Urinary bladder (tissue), 4 donors: ENCODE data around the gene PGLYRP2. TPM values are rescaled to one million over a fixed set of nuclear protein-coding genes. Genes with fewer than 3 reads are reported as not detected.

Experiments used
- DNase-seq: peaks from one replicate; pipeline ENCODE4 v3.0.0-alpha.2; 2015; ENCODE audit errors: extremely low spot score
- H3K27ac ChIP-seq: one replicate; pipeline ENCODE4 v1.5.1; 2013; ENCODE audit warnings: low read depth, mild to moderate bottlenecking, moderate library complexity
- H3K36me3 ChIP-seq: one replicate; pipeline ENCODE4 v1.6.1; 2013; ENCODE audit warnings: mild to moderate bottlenecking, moderate library complexity; ENCODE audit not compliant: insufficient read depth
- H3K4me1 ChIP-seq: one replicate; pipeline ENCODE4 v1.6.1; 2013; ENCODE audit warnings: mild to moderate bottlenecking, moderate library complexity; ENCODE audit not compliant: insufficient read depth
- H3K4me3 ChIP-seq: one replicate; pipeline ENCODE4 v1.5.1; 2013; ENCODE audit warnings: low read depth, low read length
- WGBS: extraction: QIAGEN DNeasy Blood & Tissue Kit; methylation state at CpG from one replicate; pipeline ENCODE4 v1.1.7; 2013; 5-methylcytosine and 5-hydroxymethylcytosine counted together
- polyA plus RNA-seq: library from polyadenylated mRNA; stranded (reverse); fragments of 200-250 nt; gene quantifications from one replicate; pipeline ENCODE4 v1.2.3, GENCODE V29; 2013
- total RNA-seq: library from RNA; depleted of rRNA; stranded (reverse); fragments of >200 nt; gene quantifications from one replicate; pipeline ENCODE4 v1.2.3, GENCODE V29; 2014
- donor health status: healthy with polysubstance abuse.
- donor health status: healthy.

The PGLYRP2 gene
- total and polyA plus RNA-seq, 2 donors: 0.08 TPM; not detected in 1

- WGBS: 87% methylated on average over 15 of the region's 15 CpGs
- no peak overlapping the region for H3K27ac ChIP-seq
- H3K4me1 ChIP-seq: no peaks in the 10 kb centered on the region
- no peak for DNase-seq
- no peak overlapping the region for H3K4me3 ChIP-seq
- H3K36me3 ChIP-seq: no peaks in the 10 kb centered on the region
Measured at GRCh38 chr19:15444505-15445226, 34.6 kb downstream of the PGLYRP2 start.

- WGBS: 82% methylated on average over 10 of the region's 10 CpGs
- H3K4me1 ChIP-seq: no peaks in the 10 kb centered on the region
Measured at GRCh38 chr19:15443838-15444237, 35.5 kb downstream of the PGLYRP2 start.

GRCh38 chr19:15443325-15443724 is 36.0 kb downstream of the PGLYRP2 start:
- Histone ChIP-seq H3K4me1 (no peaks in the 10 kb centered on the region), H3K36me3 (no peaks in the 10 kb centered on the region), H3K4me3 (no peak overlapping the region), H3K27ac (no peak overlapping the region)
- no peak for DNase-seq
- WGBS: 90% methylated on average over 3 of the region's 3 CpGs

More at GRCh38 chr19:15443838-15444237, 35.5 kb downstream of the PGLYRP2 start:
- no peak overlapping the region for H3K4me3 ChIP-seq
- H3K36me3 ChIP-seq: no peaks in the 10 kb centered on the region
- H3K27ac ChIP-seq: no peak overlapping the region
- no peak for DNase-seq

- no peak overlapping the region for H3K27ac ChIP-seq
- H3K36me3 ChIP-seq: no peaks in the 10 kb centered on the region
- H3K4me1 ChIP-seq: no peaks in the 10 kb centered on the region
- no peak for DNase-seq
- WGBS: 84% methylated on average over 13 of the region's 13 CpGs
- H3K4me3 ChIP-seq: no peak overlapping the region
Measured at GRCh38 chr19:15442142-15442920, 37.0 kb downstream of the PGLYRP2 start.

- no peaks in the 10 kb centered on the region for H3K4me1 ChIP-seq
- no peak overlapping the region for H3K27ac ChIP-seq
- no peak for DNase-seq
- 91% methylated on average over 3 of the region's 3 CpGs for WGBS
- no peaks in the 10 kb centered on the region for H3K36me3 ChIP-seq
- no peak overlapping the region for H3K4me3 ChIP-seq
Measured at GRCh38 chr19:15441317-15441716, 38.0 kb downstream of the PGLYRP2 start.

GRCh38 chr19:15439821-15440641 is 39.3 kb downstream of the PGLYRP2 start:
- 93% methylated on average over 38 of the region's 38 CpGs for WGBS
- Histone ChIP-seq H3K4me3 (no peak overlapping the region), H3K36me3 (no peaks in the 10 kb centered on the region), H3K27ac (no peak overlapping the region), H3K4me1 (no peaks in the 10 kb centered on the region)
- DNase-seq: no peak

GRCh38 chr19:15439078-15439799 is 40.1 kb downstream of the PGLYRP2 start:
- no peak for DNase-seq
- H3K27ac ChIP-seq: no peak overlapping the region
- no peaks in the 10 kb centered on the region for H3K4me1 ChIP-seq
- H3K4me3 ChIP-seq: no peak overlapping the region
- WGBS: 85% methylated on average over 25 of the region's 25 CpGs
- no peaks in the 10 kb centered on the region for H3K36me3 ChIP-seq

GRCh38 chr19:15438577-15438976 is 40.7 kb downstream of the PGLYRP2 start:
- H3K27ac ChIP-seq: no peak overlapping the region
- no peak for DNase-seq

GRCh38 chr19:15438124-15438496 is 41.2 kb downstream of the PGLYRP2 start:
- WGBS: 94% methylated on average over 2 of the region's 2 CpGs
- DNase-seq: no peak
- Histone ChIP-seq H3K36me3 (no peaks in the 10 kb centered on the region), H3K27ac (no peak overlapping the region), H3K4me3 (no peak overlapping the region), H3K4me1 (no peaks in the 10 kb centered on the region)

More at GRCh38 chr19:15438577-15438976, 40.7 kb downstream of the PGLYRP2 start:
- no peak overlapping the region for H3K4me3 ChIP-seq
- 95% methylated on average over 27 of the region's 27 CpGs for WGBS
- no peaks in the 10 kb centered on the region for H3K4me1 ChIP-seq
- no peaks in the 10 kb centered on the region for H3K36me3 ChIP-seq

GRCh38 chr19:15437355-15438123 is 41.8 kb downstream of the PGLYRP2 start:
- H3K36me3 ChIP-seq: no peaks in the 10 kb centered on the region
- H3K4me3 ChIP-seq: no peak overlapping the region
- H3K4me1 ChIP-seq: no peaks in the 10 kb centered on the region
- WGBS: 72% methylated on average over 10 of the region's 10 CpGs
- no peak for DNase-seq
- no peak overlapping the region for H3K27ac ChIP-seq

- Histone ChIP-seq H3K27ac (no peak overlapping the region), H3K36me3 (no peaks in the 10 kb centered on the region), H3K4me3 (no peak overlapping the region), H3K4me1 (no peaks in the 10 kb centered on the region)
- no peak for DNase-seq
- WGBS: 88% methylated on average over 15 of the region's 15 CpGs
Measured at GRCh38 chr19:15436826-15437110, 42.5 kb downstream of the PGLYRP2 start.

GRCh38 chr19:15436012-15436825 is 43.1 kb downstream of the PGLYRP2 start:
- no peak for DNase-seq
- 88% methylated on average over 10 of the region's 10 CpGs for WGBS
- Histone ChIP-seq H3K36me3 (no peaks in the 10 kb centered on the region), H3K27ac (no peak overlapping the region), H3K4me1 (no peaks in the 10 kb centered on the region), H3K4me3 (no peak overlapping the region)
